H1 (cell line): ENCODE measurements around the gene MAPK11. TPM values are rescaled to one million over a fixed set of nuclear protein-coding genes. Genes with fewer than 3 reads are reported as not detected.

Source experiments
- CTCF ChIA-PET: fragments of 300-600 bp; sonication (Branson Sonifier 250); formaldehyde crosslinking; loops from one replicate; lab custom pipeline; 2021; ENCODE audit not compliant: partially characterized antibody; lab: Charles Lee
- POLR2A ChIA-PET: fragments of 300-600 bp; sonication (Branson Sonifier 250); formaldehyde crosslinking; loops from one replicate; lab custom pipeline; 2021; ENCODE audit warnings: inconsistent platforms; ENCODE audit not compliant: partially characterized antibody; lab: Charles Lee
- DNase-seq, 2 experiments: peaks; one replicate each; pipeline versions ENCODE4 v3.0.0 to v3.0.0-alpha.2; 2010 to 2022; ENCODE audit warnings: low spot score in 2 of 2, low read depth in 1 of 2, mixed read lengths in 1 of 2
- FAIRE-seq: peaks from 2 replicates; lab custom pipeline; 2011; peaks lifted over from hg19 to GRCh38; lab: Jason Lieb, UNC
- H2AFZ ChIP-seq: 2 replicates; pipeline ENCODE4 v1.8.1; 2012; ENCODE audit warnings: low read length, inconsistent platforms
- H2AK5ac ChIP-seq: 2 replicates; pipeline ENCODE4 v1.6.1; 2013; ENCODE audit warnings: low read depth, low read length
- H2BK120ac ChIP-seq: replicated peaks from 2 replicates; pipeline ENCODE3; 2013; ENCODE audit warnings: low read depth, low read length, inconsistent platforms
- H2BK12ac ChIP-seq: 2 replicates; pipeline ENCODE4 v1.6.1; 2013; ENCODE audit warnings: low read depth, low read length
- H2BK15ac ChIP-seq: 2 replicates; pipeline ENCODE4 v1.6.1; 2013; ENCODE audit warnings: low read length
- H2BK20ac ChIP-seq: 2 replicates; pipeline ENCODE4 v1.6.1; 2013; ENCODE audit warnings: low read length
- H2BK5ac ChIP-seq: 2 replicates; pipeline ENCODE4 v1.6.1; 2013; ENCODE audit warnings: low read depth, low read length
- H3K14ac ChIP-seq: 2 replicates; pipeline ENCODE4 v1.6.1; 2013; ENCODE audit warnings: inconsistent platforms; ENCODE audit not compliant: insufficient read length
- H3K18ac ChIP-seq: 2 replicates; pipeline ENCODE4 v1.6.1; 2013; ENCODE audit warnings: low read length; ENCODE audit errors: extremely low read depth
- H3K23ac ChIP-seq: 2 replicates; pipeline ENCODE4 v1.6.1; 2013; ENCODE audit warnings: inconsistent platforms; ENCODE audit not compliant: insufficient read length
- H3K23me2 ChIP-seq: 2 replicates; pipeline ENCODE4 v1.6.1; 2013; ENCODE audit warnings: low read depth, low read length
- H3K27ac ChIP-seq: 2 replicates; pipeline ENCODE4 v1.6.1; 2011; ENCODE audit warnings: low read depth, low read length, inconsistent platforms
- H3K27me3 ChIP-seq, 4 experiments: replicated peaks in 1 of 4; 1 replicate in 1 of 4; 2 replicates in 3 of 4; pipeline versions ENCODE4 v1.6.1 to v1.8.1; 2011 to 2013; ENCODE audit warnings: low read length in 3 of 4, mild to moderate bottlenecking in 3 of 4, inconsistent platforms in 2 of 4, mixed read lengths in 2 of 4, moderate library complexity in 1 of 4; ENCODE audit not compliant: control insufficient read depth in 3 of 4, insufficient read depth in 3 of 4; ENCODE audit errors: extremely low read depth in 1 of 4
- H3K36me3 ChIP-seq, 4 experiments: 2 replicates each; pipeline versions ENCODE4 v1.6.1 to v1.8.1; 2011 to 2013; ENCODE audit warnings: mild to moderate bottlenecking in 4 of 4, low read length in 3 of 4, moderate library complexity in 2 of 4, control low read depth in 1 of 4, inconsistent platforms in 1 of 4; ENCODE audit not compliant: insufficient read depth in 4 of 4, control insufficient read depth in 2 of 4
- H3K4ac ChIP-seq: replicated peaks from 2 replicates; pipeline ENCODE3; 2013; ENCODE audit warnings: low read length, low read depth, mixed read lengths, inconsistent platforms; ENCODE audit not compliant: insufficient read length
- H3K4me1 ChIP-seq, 4 experiments: replicated peaks in 1 of 4; 1 replicate in 1 of 4; 2 replicates in 3 of 4; pipeline versions ENCODE4 v1.6.1 to v1.8.1; 2011 to 2013; ENCODE audit warnings: low read length in 3 of 4, inconsistent platforms in 2 of 4, mixed read lengths in 1 of 4; ENCODE audit not compliant: insufficient read depth in 4 of 4, control insufficient read depth in 3 of 4
- H3K4me2 ChIP-seq, 2 experiments: 2 replicates each; pipeline versions ENCODE4 v1.6.1 to v1.8.1; 2011 to 2013; ENCODE audit warnings: low read depth in 2 of 2, low read length in 2 of 2, control low read depth in 1 of 2, inconsistent platforms in 1 of 2, mild to moderate bottlenecking in 1 of 2; ENCODE audit not compliant: insufficient read depth in 1 of 2
- H3K4me3 ChIP-seq, 4 experiments: fragments of 200-600, 300-600 bp in 1 of 4; sonication (generic), shearing (Covaris generic), sonication (Bioruptor Twin) in 1 of 4; 2 replicates each; pipeline versions ENCODE4 v1.5.1 to v1.8.1; 2011 to 2016; ENCODE audit warnings: low read length in 4 of 4, low read depth in 3 of 4, control low read depth in 2 of 4, inconsistent platforms in 2 of 4, mild to moderate bottlenecking in 2 of 4, mixed read lengths in 1 of 4, moderate library complexity in 1 of 4; ENCODE audit not compliant: insufficient read depth in 2 of 4; ENCODE audit errors: extremely low read depth in 1 of 4
- H3K56ac ChIP-seq: replicated peaks from 2 replicates; pipeline ENCODE3; 2013; ENCODE audit warnings: low read depth, mild to moderate bottlenecking, mixed read lengths, low read length, inconsistent platforms; ENCODE audit not compliant: insufficient read length
- H3K79me1 ChIP-seq: 2 replicates; pipeline ENCODE4 v1.6.1; 2013; ENCODE audit warnings: low read depth, low read length, control low read depth
- H3K79me2 ChIP-seq, 2 experiments: 2 replicates each; pipeline versions ENCODE4 v1.6.1 to v1.8.1; 2012 to 2013; ENCODE audit warnings: low read length in 2 of 2, mild to moderate bottlenecking in 2 of 2, inconsistent platforms in 1 of 2; ENCODE audit not compliant: insufficient read depth in 2 of 2, control insufficient read depth in 1 of 2
- H3K9ac ChIP-seq, 4 experiments: replicated peaks in 1 of 4; 1 replicate in 1 of 4; 2 replicates in 3 of 4; pipeline versions ENCODE4 v1.6.1 to v1.8.1; 2011 to 2013; ENCODE audit warnings: low read depth in 3 of 4, low read length in 3 of 4, control low read depth in 2 of 4, mild to moderate bottlenecking in 2 of 4, moderate library complexity in 2 of 4, inconsistent platforms in 1 of 4; ENCODE audit errors: extremely low read depth in 1 of 4
- H3K9me3 ChIP-seq, 2 experiments: 2 replicates each; pipeline versions ENCODE4 v1.6.1 to v1.8.1; 2012 to 2013; ENCODE audit warnings: mild to moderate bottlenecking in 2 of 2, moderate library complexity in 2 of 2, control low read depth in 1 of 2, inconsistent platforms in 1 of 2, low read depth in 1 of 2, low read length in 1 of 2, mixed read lengths in 1 of 2; ENCODE audit not compliant: insufficient read depth in 2 of 2
- H4K20me1 ChIP-seq, 2 experiments: replicated peaks in 1 of 2; 2 replicates each; pipeline versions ENCODE3 to v1.8.1; 2011 to 2013; ENCODE audit warnings: inconsistent platforms in 2 of 2, low read length in 2 of 2, mild to moderate bottlenecking in 1 of 2; ENCODE audit not compliant: insufficient read depth in 2 of 2, control insufficient read depth in 1 of 2
- H4K5ac ChIP-seq: 2 replicates; pipeline ENCODE4 v1.6.1; 2013; ENCODE audit warnings: low read length, low read depth, mixed read lengths, inconsistent platforms; ENCODE audit not compliant: insufficient read length
- H4K8ac ChIP-seq: 2 replicates; pipeline ENCODE4 v1.8.0; 2013; ENCODE audit warnings: mild to moderate bottlenecking, moderate library complexity, low read length, inconsistent platforms; ENCODE audit not compliant: insufficient read depth; ENCODE audit errors: extremely low read depth
- H4K91ac ChIP-seq: replicated peaks from 2 replicates; pipeline ENCODE3; 2013; ENCODE audit warnings: low read length, mixed read lengths, inconsistent platforms; ENCODE audit not compliant: insufficient read length
- WGBS, 2 experiments: shearing (Covaris generic) in 1 of 2; methylation state at CpG; one replicate each; pipeline versions ENCODE4 v1.1.6 to v1.1.7; 2013 to 2015; ENCODE audit warnings: low lambda C conversion rate in 2 of 2, mixed read lengths in 2 of 2, inconsistent platforms in 1 of 2, low coverage in 1 of 2, missing lambda C conversion rate in 1 of 2; ENCODE audit not compliant: insufficient replicate concordance in 2 of 2, insufficient coverage in 1 of 2, insufficient read length in 1 of 2; ENCODE audit errors: extremely low coverage in 1 of 2, missing lambda C conversion rate in 1 of 2; 5-methylcytosine and 5-hydroxymethylcytosine counted together
- polyA plus RNA-seq, 7 experiments: library from polyadenylated mRNA; depleted of rRNA in 3 of 7; stranded (reverse) in 5 of 7; unstranded in 2 of 7; fragments of >200 nt in 5 of 7; fragments of 200-250 nt in 2 of 7; gene quantifications; 1 replicate in 5 of 7; 2 replicates in 1 of 7; 4 replicates in 1 of 7; pipeline versions ENCODE4 v1.2.1 to v1.2.3, GENCODE V29; 2011 to 2013; ENCODE audit warnings: missing spikeins in 2 of 7, mixed read lengths in 2 of 7
- total RNA-seq: library from RNA; stranded (reverse); fragmentation: NEBNext Ultra II Directional; extraction: Animal tissue kit (Norgen Biotek cat#: 25700); gene quantifications from 2 replicates; pipeline ENCODE4 v1.2.1, GENCODE V29; 2021
- TF ChIP-seq, protein P1 (sequence below), 3 experiments: IDR thresholded peaks; 1 replicate in 2 of 3; 2 replicates in 1 of 3; pipeline versions ENCODE4 v1.5.1 to v1.6.1; 2011; ENCODE audit warnings: low read length in 3 of 3, mild to moderate bottlenecking in 3 of 3, inconsistent platforms in 2 of 3, low read depth in 1 of 3, moderate library complexity in 1 of 3; ENCODE audit not compliant: insufficient read depth in 1 of 3; ENCODE audit errors: control extremely low read depth in 1 of 3
- TF ChIP-seq, protein P2 (sequence below): IDR thresholded peaks from 2 replicates; pipeline ENCODE4 v1.6.1; 2012; ENCODE audit warnings: low read length, inconsistent platforms

Gene MAPK11
- total and polyA plus RNA-seq, 2 of the 8 experiments (the other 6 are each of a cell fraction or from before 2014, with no cell fraction given): 0.70 to 1.5 TPM

DNA sequence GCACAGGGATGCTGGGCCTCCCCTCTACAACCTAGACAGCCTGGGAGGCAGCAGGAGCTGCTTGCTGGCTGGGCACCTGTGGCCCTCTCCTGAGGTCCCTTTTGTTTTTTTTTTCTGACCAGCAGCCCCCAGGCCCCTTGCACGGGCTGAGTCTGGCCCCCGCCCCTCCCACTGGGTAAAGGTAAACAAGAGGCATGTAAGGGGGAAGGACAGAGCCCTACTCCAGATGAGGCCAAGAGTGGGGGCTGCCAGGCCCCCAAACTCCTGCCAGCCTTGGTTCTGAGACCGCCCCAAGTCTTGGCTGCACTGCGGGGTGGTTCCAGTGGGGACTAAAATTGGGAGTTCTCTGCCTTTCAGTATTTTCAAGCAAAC is 28.1 kb upstream of the MAPK11 start:
- H3K79me2 ChIP-seq: peaks cover 0 to 32% of the 10 kb centered on the region in 2 experiments; a peak in 3 of 4 replicates
- H3K9ac ChIP-seq: no peak overlapping the region
- H2AFZ ChIP-seq: no peak overlapping the region
- H3K23ac ChIP-seq: no peak overlapping the region
- ChIA-PET POLR2A (interaction anchor here (0.8 to 1.1 kb wide), 2 partner anchors 8 to 25 kb away, joined by 4 to 5 read pairs; no protein-coding TSS in a partner anchor), CTCF (interaction anchor here (0.9 to 2.6 kb wide), 4 partner anchors 22 to 50 kb away, joined by 3 to 11 read pairs (median 7); no protein-coding TSS in a partner anchor)
- no peak overlapping the region for H3K27ac ChIP-seq
- H2BK20ac ChIP-seq: no peak overlapping the region
- no peak overlapping the region for H2BK120ac ChIP-seq
- H2BK15ac ChIP-seq: no peak overlapping the region
- no peak overlapping the region for H2BK12ac ChIP-seq
- H3K36me3 ChIP-seq: no peaks in the 10 kb centered on the region
- 95% methylated on average over 2 of the region's 4 CpGs; no CpG with 5 or more reads in 1 of the 2 experiments for WGBS, 2 experiments
- no peak overlapping the region for H2BK5ac ChIP-seq
- H3K14ac ChIP-seq: no peak overlapping the region
- no peak overlapping the region for H2AK5ac ChIP-seq
- H3K18ac ChIP-seq: no peak overlapping the region
- no peaks in the 10 kb centered on the region for H3K9me3 ChIP-seq
- no peak for DNase-seq
- FAIRE-seq: no peak
- H4K8ac ChIP-seq: no peak overlapping the region
- peaks cover 9% of the 10 kb centered on the region; the same call in 1 of the 2 replicates for H3K23me2 ChIP-seq
- H3K4me1 ChIP-seq: peaks cover 0 to 33% (median 19%) of the 10 kb centered on the region in 4 experiments; a peak in 6 of 7 replicates
- peaks cover 16 to 31% of the 10 kb centered on the region in 2 experiments for H4K20me1 ChIP-seq
- no peak overlapping the region for H4K5ac ChIP-seq
- H3K4me2 ChIP-seq: no peak overlapping the region; a peak in 2 of 4 replicates
- H3K79me1 ChIP-seq: peaks cover 22% of the 10 kb centered on the region
- H3K27me3 ChIP-seq: no peaks in the 10 kb centered on the region; a peak in 2 of 7 replicates
- H3K4me3 ChIP-seq: no peak overlapping the region
- H3K4ac ChIP-seq: no peak overlapping the region
- H3K56ac ChIP-seq: no peak overlapping the region
- no peak overlapping the region for H4K91ac ChIP-seq
- TF ChIP-seq, protein P1, sequence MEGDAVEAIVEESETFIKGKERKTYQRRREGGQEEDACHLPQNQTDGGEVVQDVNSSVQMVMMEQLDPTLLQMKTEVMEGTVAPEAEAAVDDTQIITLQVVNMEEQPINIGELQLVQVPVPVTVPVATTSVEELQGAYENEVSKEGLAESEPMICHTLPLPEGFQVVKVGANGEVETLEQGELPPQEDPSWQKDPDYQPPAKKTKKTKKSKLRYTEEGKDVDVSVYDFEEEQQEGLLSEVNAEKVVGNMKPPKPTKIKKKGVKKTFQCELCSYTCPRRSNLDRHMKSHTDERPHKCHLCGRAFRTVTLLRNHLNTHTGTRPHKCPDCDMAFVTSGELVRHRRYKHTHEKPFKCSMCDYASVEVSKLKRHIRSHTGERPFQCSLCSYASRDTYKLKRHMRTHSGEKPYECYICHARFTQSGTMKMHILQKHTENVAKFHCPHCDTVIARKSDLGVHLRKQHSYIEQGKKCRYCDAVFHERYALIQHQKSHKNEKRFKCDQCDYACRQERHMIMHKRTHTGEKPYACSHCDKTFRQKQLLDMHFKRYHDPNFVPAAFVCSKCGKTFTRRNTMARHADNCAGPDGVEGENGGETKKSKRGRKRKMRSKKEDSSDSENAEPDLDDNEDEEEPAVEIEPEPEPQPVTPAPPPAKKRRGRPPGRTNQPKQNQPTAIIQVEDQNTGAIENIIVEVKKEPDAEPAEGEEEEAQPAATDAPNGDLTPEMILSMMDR (IDR thresholded peaks at IDR 0.05; ENCODE audit: control extremely low read depth in 1 of 3, insufficient read depth in 1 of 3, low read depth in 1 of 3, low read length in 3 of 3): no peak
- TF ChIP-seq, protein P2, sequence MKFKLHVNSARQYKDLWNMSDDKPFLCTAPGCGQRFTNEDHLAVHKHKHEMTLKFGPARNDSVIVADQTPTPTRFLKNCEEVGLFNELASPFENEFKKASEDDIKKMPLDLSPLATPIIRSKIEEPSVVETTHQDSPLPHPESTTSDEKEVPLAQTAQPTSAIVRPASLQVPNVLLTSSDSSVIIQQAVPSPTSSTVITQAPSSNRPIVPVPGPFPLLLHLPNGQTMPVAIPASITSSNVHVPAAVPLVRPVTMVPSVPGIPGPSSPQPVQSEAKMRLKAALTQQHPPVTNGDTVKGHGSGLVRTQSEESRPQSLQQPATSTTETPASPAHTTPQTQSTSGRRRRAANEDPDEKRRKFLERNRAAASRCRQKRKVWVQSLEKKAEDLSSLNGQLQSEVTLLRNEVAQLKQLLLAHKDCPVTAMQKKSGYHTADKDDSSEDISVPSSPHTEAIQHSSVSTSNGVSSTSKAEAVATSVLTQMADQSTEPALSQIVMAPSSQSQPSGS: no peak
